SU-DHL-6 (cell line): ENCODE results near the gene PTGIR.

ENCODE experiments used
- H2AFZ ChIP-seq: fragments of 200-600 bp; sonication (generic); 2 replicates; pipeline ENCODE4 v1.6.1; 2014; ENCODE audit warnings: low read depth, mild to moderate bottlenecking, moderate library complexity, mixed read lengths, antibody characterized with exemption, low read length; ENCODE audit not compliant: severe bottlenecking
- H3F3A ChIP-seq: fragments of 200-600 bp; shearing (Covaris generic); 2 replicates; pipeline ENCODE4 v1.6.0; 2016; ENCODE audit warnings: antibody characterized with exemption, mild to moderate bottlenecking; ENCODE audit not compliant: insufficient read depth
- H3K27ac ChIP-seq: fragments of 200-600 bp; sonication (generic); 2 replicates; pipeline ENCODE4 v1.5.1; 2016; ENCODE audit warnings: low read depth, mild to moderate bottlenecking, low read length, moderate library complexity, mixed read lengths
- H3K27me3 ChIP-seq: fragments of 200-600 bp; sonication (generic), shearing (Covaris generic); 2 replicates; pipeline ENCODE4 v1.6.0; 2014; ENCODE audit warnings: mild to moderate bottlenecking, low read length
- H3K36me3 ChIP-seq: fragments of 200-600 bp; sonication (generic); 2 replicates; pipeline ENCODE4 v1.6.1; 2014; ENCODE audit warnings: mild to moderate bottlenecking, low read length, mixed read lengths
- H3K4me2 ChIP-seq: fragments of 300-600, 200-600 bp; shearing (Covaris generic), sonication (generic); 2 replicates; pipeline ENCODE4 v1.6.0; 2014; ENCODE audit warnings: low read length, low read depth, mild to moderate bottlenecking; ENCODE audit not compliant: poor library complexity, severe bottlenecking
- H3K4me3 ChIP-seq: fragments of 200-600 bp; sonication (generic); 2 replicates; pipeline ENCODE4 v1.5.1; 2014; ENCODE audit warnings: antibody characterized with exemption, low read length, mild to moderate bottlenecking, mixed read lengths; ENCODE audit not compliant: insufficient read depth, poor library complexity, severe bottlenecking
- H3K79me2 ChIP-seq: fragments of 200-600 bp; sonication (generic); 2 replicates; pipeline ENCODE4 v1.6.1; 2014; ENCODE audit warnings: mild to moderate bottlenecking, low read length, moderate library complexity; ENCODE audit not compliant: insufficient read depth
- H3K9ac ChIP-seq: fragments of 200-600 bp; sonication (generic); 2 replicates; pipeline ENCODE4 v1.7.0; 2014; ENCODE audit warnings: mild to moderate bottlenecking, low read length
- H3K9me2 ChIP-seq: fragments of 200-600 bp; sonication (generic); replicated peaks from 2 replicates; pipeline ENCODE4 v1.6.1; 2014; ENCODE audit warnings: low read length; ENCODE audit not compliant: insufficient read depth
- H3K9me3 ChIP-seq: fragments of 200-600 bp; sonication (generic); 2 replicates; pipeline ENCODE4 v1.6.1; 2014; ENCODE audit warnings: low read length, mixed read lengths; ENCODE audit not compliant: insufficient read depth
- H4K20me1 ChIP-seq: fragments of 200-600 bp; sonication (generic); 2 replicates; pipeline ENCODE4 v1.6.1; 2014; ENCODE audit warnings: low read depth, mild to moderate bottlenecking, antibody characterized with exemption, low read length, moderate library complexity, mixed read lengths
- EZH2phosphoT487 ChIP-seq: fragments of 200-600 bp; sonication (generic), shearing (Covaris generic); conservative IDR thresholded peaks from 2 replicates; pipeline ENCODE4 v1.6.1; 2018; ENCODE audit warnings: mild to moderate bottlenecking, antibody characterized with exemption, low read length, moderate library complexity, mixed read lengths
- TF ChIP-seq, protein P1 (sequence below): fragments of 200-600 bp; sonication (generic); IDR thresholded peaks from one replicate; pipeline ENCODE4 v1.5.1; 2017; ENCODE audit warnings: antibody characterized with exemption, mild to moderate bottlenecking, low read length, moderate library complexity; ENCODE audit not compliant: insufficient read depth, poor library complexity, severe bottlenecking

The PTGIR gene

GRCh38 chr19:46615966-46616365, 8.9 kb downstream of the PTGIR start:
- Histone ChIP-seq H3K9me3 (no peaks in the 10 kb centered on the region), H3F3A (peaks cover 5% of the 10 kb centered on the region; the same call in 1 of the 2 replicates), H3K27me3 (no peaks in the 10 kb centered on the region), H3K27ac (no peak overlapping the region), H3K4me3 (no peak overlapping the region), H4K20me1 (no peaks in the 10 kb centered on the region), H3K9ac (no peak overlapping the region), H3K79me2 (no peaks in the 10 kb centered on the region), H3K9me2 (no peaks in the 10 kb centered on the region), H3K36me3 (no peaks in the 10 kb centered on the region), H2AFZ (no peak overlapping the region), H3K4me2 (no peak overlapping the region)
- TF ChIP-seq, protein P1, sequence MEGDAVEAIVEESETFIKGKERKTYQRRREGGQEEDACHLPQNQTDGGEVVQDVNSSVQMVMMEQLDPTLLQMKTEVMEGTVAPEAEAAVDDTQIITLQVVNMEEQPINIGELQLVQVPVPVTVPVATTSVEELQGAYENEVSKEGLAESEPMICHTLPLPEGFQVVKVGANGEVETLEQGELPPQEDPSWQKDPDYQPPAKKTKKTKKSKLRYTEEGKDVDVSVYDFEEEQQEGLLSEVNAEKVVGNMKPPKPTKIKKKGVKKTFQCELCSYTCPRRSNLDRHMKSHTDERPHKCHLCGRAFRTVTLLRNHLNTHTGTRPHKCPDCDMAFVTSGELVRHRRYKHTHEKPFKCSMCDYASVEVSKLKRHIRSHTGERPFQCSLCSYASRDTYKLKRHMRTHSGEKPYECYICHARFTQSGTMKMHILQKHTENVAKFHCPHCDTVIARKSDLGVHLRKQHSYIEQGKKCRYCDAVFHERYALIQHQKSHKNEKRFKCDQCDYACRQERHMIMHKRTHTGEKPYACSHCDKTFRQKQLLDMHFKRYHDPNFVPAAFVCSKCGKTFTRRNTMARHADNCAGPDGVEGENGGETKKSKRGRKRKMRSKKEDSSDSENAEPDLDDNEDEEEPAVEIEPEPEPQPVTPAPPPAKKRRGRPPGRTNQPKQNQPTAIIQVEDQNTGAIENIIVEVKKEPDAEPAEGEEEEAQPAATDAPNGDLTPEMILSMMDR: no peak
- no peak for TF ChIP-seq EZH2phosphoT487

- H3K9ac ChIP-seq: no peak overlapping the region
These were observed 10.7 kb downstream of the PTGIR start for GRCh38 chr19:46614114-46614722.

GRCh38 chr19:46613525-46613924, 11.4 kb downstream of the PTGIR start:
- no peaks in the 10 kb centered on the region for H3K9me3 ChIP-seq

More at GRCh38 chr19:46614114-46614722, 10.7 kb downstream of the PTGIR start:
- no peaks in the 10 kb centered on the region for H3K79me2 ChIP-seq
- no peaks in the 10 kb centered on the region for H4K20me1 ChIP-seq
- H2AFZ ChIP-seq: no peak overlapping the region
- H3K27ac ChIP-seq: no peak overlapping the region
- no peaks in the 10 kb centered on the region for H3K36me3 ChIP-seq
- H3K4me3 ChIP-seq: no peak overlapping the region
- TF ChIP-seq EZH2phosphoT487: no peak
- TF ChIP-seq, protein P1: peak; percentile 81
- H3K4me2 ChIP-seq: no peak overlapping the region
- peaks cover 5% of the 10 kb centered on the region; the same call in 1 of the 2 replicates for H3F3A ChIP-seq
- no peaks in the 10 kb centered on the region for H3K27me3 ChIP-seq
- H3K9me3 ChIP-seq: no peaks in the 10 kb centered on the region
- H3K9me2 ChIP-seq: no peaks in the 10 kb centered on the region

More at GRCh38 chr19:46613525-46613924, 11.4 kb downstream of the PTGIR start:
- H3K9me2 ChIP-seq: no peaks in the 10 kb centered on the region
- no peaks in the 10 kb centered on the region for H3K27me3 ChIP-seq
- H4K20me1 ChIP-seq: no peaks in the 10 kb centered on the region
- no peaks in the 10 kb centered on the region for H3K79me2 ChIP-seq
- no peaks in the 10 kb centered on the region for H3K36me3 ChIP-seq
- H3F3A ChIP-seq: peaks cover 5% of the 10 kb centered on the region; the same call in 1 of the 2 replicates
- H2AFZ ChIP-seq: no peak overlapping the region
- no peak overlapping the region for H3K27ac ChIP-seq
- no peak overlapping the region for H3K4me2 ChIP-seq
- TF ChIP-seq, protein P1: no peak
- TF ChIP-seq EZH2phosphoT487: no peak
- no peak overlapping the region for H3K4me3 ChIP-seq
- no peak overlapping the region for H3K9ac ChIP-seq
